Stomach smooth muscle (tissue), 2 donors: ENCODE results near the gene NEURL4.
A peak's percentile ranks its signal among the peaks of the same experiment; 100 is the strongest.
"Not testable (repeated sequence)": the region's sequence is repeated elsewhere in the genome, so short reads cannot be mapped to it uniquely, and the experiment has no call there.

Source experiments
- H3K27ac ChIP-seq: one replicate; pipeline ENCODE4 v1.7.0; 2013; ENCODE audit warnings: mild to moderate bottlenecking, low read length, inconsistent platforms
- H3K27me3 ChIP-seq, 2 donors: one replicate each; pipeline ENCODE4 v1.7.0; 2013; ENCODE audit warnings: low read length in 2 of 2; ENCODE audit not compliant: insufficient read depth in 2 of 2, control insufficient read depth in 1 of 2
- H3K36me3 ChIP-seq, 2 donors: one replicate each; pipeline ENCODE4 v1.7.0; 2013; ENCODE audit warnings: low read length in 2 of 2; ENCODE audit not compliant: control insufficient read depth in 2 of 2, insufficient read depth in 2 of 2
- H3K4me1 ChIP-seq: one replicate; pipeline ENCODE4 v1.7.0; 2013; ENCODE audit warnings: low read length; ENCODE audit not compliant: control insufficient read depth, insufficient read depth
- H3K4me3 ChIP-seq, 2 donors: one replicate each; pipeline ENCODE4 v1.7.0; 2013; ENCODE audit warnings: low read length in 2 of 2
- H3K9ac ChIP-seq, 2 donors: one replicate each; pipeline ENCODE4 v1.7.0; 2013; ENCODE audit warnings: low read length in 2 of 2, mild to moderate bottlenecking in 1 of 2
- H3K9me3 ChIP-seq, 2 donors: one replicate each; pipeline ENCODE4 v1.7.0; 2013; ENCODE audit warnings: low read length in 2 of 2; ENCODE audit not compliant: control insufficient read depth in 2 of 2
- donor health status: healthy.
- donor health status: Pancreatic carcinoma.

The NEURL4 gene

DNA sequence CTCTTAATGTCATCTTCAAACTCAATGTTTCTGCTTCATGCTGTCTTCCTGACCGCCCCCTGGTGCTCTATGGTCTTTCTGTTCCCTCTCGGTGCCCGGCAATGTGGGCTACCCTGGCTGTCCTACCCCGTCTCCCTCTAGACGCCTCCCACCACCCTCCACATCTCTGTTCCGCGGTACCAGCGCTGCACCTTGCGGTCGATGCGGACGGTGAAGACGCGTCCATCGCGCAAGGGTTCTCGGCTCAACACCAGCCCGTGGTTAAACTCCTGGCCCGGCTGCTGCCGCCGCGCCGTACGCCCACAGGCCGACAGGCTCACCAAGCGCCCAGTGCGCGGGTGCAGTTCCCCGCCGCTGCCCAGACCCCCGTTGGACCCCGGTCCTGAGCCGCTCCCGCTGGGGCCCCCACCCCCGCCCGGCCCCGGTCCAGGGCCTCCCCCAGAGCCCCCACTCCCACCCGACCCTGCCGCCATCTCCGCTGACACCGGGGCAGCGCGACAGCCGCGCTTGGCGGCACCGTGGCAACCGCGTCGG lies at the start of gene NEURL4:
Gene NEURL4, minus strand, starts transcription at position 496 of the 534 bp plus-strand sequence. Its CDS starts 23 bp downstream, at position 473.
- H3K27ac ChIP-seq = peak within 1 kb of the TSS; percentile 85
- H3K9me3 ChIP-seq = no peaks in the 10 kb centered on the region
- H3K27me3 ChIP-seq = no peaks in the 10 kb centered on the region
- peaks cover 23% of the 10 kb centered on the region for H3K4me1 ChIP-seq
- peak within 1 kb of the TSS; percentile 86 to 87 for H3K9ac ChIP-seq
- peak within 1 kb of the TSS; percentile 96 to 100 for H3K4me3 ChIP-seq
- H3K36me3 ChIP-seq = peaks cover 13 to 17% of the 10 kb centered on the region in 2 donors

DNA sequence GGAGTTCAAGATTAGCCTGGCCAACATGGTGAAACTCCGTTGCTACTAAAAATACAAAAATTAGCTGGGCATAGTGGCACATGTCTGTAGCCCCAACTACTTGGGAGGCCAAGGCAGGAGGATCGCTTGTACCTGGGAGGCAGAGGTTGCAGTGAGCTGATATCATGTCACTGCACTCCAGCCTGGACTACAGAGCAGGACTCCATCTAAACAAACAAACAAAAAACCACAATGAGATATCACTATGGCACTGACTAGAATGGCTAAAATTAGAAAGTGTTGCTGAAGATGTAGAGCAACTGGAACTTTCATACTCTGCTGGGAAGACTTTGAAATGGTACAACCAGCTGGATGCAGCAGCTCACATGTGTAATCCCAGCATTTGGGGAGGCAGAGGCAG lies 45.2 kb upstream of the NEURL4 start:
- no peaks in the 10 kb centered on the region for H3K9me3 ChIP-seq
- H3K27me3 ChIP-seq = no peaks in the 10 kb centered on the region
- H3K4me3 ChIP-seq = no peak overlapping the region

DNA sequence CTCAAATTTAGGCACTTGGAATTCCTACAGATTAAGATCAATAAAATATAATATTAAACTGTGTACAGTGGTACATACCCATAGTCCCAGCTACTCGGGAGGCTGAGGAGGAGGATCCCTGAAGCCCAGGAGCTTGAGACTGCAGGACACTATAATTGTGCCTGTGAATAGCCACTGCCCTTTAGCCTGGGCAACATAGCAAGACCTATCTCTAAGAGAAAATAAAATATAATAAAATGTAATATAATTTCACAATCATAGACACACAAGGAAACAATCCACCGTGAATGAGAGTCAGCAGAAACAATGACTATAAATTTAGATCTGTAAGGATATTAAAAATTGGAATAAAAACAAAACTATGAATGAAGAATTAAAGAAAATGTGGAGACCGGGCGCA lies 41.7 kb upstream of the NEURL4 start:
- Histone ChIP-seq H3K4me1 (no peaks in the 10 kb centered on the region), H3K27me3 (no peaks in the 10 kb centered on the region), H3K9me3 (no peaks in the 10 kb centered on the region), H3K36me3 (no peaks in the 10 kb centered on the region), H3K4me3 (no peak overlapping the region), H3K9ac (no peak overlapping the region), H3K27ac (no peak overlapping the region)

More for the DNA sequence above, 45.2 kb upstream of the NEURL4 start:
- no peaks in the 10 kb centered on the region for H3K4me1 ChIP-seq
- H3K36me3 ChIP-seq = no peaks in the 10 kb centered on the region
- no peak overlapping the region for H3K9ac ChIP-seq
- H3K27ac ChIP-seq = no peak overlapping the region

DNA sequence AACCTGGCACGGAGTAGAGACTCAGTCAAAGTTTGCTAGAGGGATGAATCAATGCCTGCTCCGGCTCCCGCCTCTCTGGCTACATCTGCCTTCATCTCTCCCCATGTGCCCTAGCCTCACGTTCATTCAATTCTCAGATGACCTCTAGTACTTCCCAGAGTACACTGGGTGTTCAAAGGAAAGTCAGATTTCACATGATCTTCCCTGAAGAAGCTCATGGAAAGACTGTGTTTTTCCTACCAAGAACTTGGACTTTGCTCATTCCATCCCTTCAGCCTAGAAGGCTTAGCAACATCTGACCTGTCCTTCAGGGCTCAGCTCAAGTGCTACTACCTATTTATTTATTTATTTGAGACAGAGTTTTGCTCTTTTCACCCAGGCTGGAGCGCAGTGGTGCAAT lies 40.7 kb upstream of the NEURL4 start:
- Histone ChIP-seq H3K9ac (no peak overlapping the region), H3K9me3 (no peaks in the 10 kb centered on the region), H3K4me3 (no peak overlapping the region), H3K4me1 (no peaks in the 10 kb centered on the region), H3K27ac (no peak overlapping the region), H3K27me3 (no peaks in the 10 kb centered on the region), H3K36me3 (no peaks in the 10 kb centered on the region)

- H3K27me3 ChIP-seq, H3K9me3 ChIP-seq, H3K4me3 ChIP-seq, H3K27ac ChIP-seq, H3K9ac ChIP-seq, H3K4me1 ChIP-seq, H3K36me3 ChIP-seq: not testable (repeated sequence)
These were observed 39.5 kb upstream of the NEURL4 start for GRCh38 chr17:7368599-7368994.

- Histone ChIP-seq H3K4me1 (no peaks in the 10 kb centered on the region), H3K4me3 (no peak overlapping the region), H3K27me3 (no peaks in the 10 kb centered on the region), H3K9ac (no peak overlapping the region), H3K9me3 (no peaks in the 10 kb centered on the region), H3K36me3 (no peaks in the 10 kb centered on the region), H3K27ac (no peak overlapping the region)
These were observed 38.9 kb upstream of the NEURL4 start for GRCh38 chr17:7367918-7368598.

DNA sequence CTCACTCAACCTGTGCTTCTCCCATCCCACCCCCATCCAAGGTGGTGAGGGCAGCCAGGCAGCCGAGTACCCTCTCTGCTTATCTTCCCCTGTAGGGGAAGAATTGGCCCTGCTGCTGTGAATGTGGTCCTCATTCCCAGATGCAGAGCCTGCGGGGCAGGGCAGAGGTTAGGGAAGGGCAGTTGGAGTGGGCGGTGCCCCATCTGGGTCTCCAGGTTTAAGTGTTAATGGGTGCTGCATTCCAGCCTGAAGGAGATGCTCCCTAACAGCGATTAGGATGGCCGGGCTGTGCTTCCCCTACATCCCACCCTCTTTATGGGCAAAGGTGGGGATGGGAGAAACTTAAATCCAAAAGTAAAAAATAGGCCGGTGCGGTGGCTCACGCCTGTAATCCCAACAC lies 37.9 kb upstream of the NEURL4 start:
- Histone ChIP-seq H3K36me3 (no peaks in the 10 kb centered on the region), H3K4me3 (no peak overlapping the region), H3K4me1 (no peaks in the 10 kb centered on the region), H3K9ac (no peak overlapping the region), H3K27me3 (no peaks in the 10 kb centered on the region), H3K27ac (no peak overlapping the region), H3K9me3 (no peaks in the 10 kb centered on the region)

- not testable (repeated sequence) for H3K27me3 ChIP-seq, H3K4me3 ChIP-seq, H3K36me3 ChIP-seq, H3K9ac ChIP-seq, H3K27ac ChIP-seq, H3K4me1 ChIP-seq, H3K9me3 ChIP-seq
These were observed 36.8 kb upstream of the NEURL4 start for GRCh38 chr17:7365963-7366362.

DNA sequence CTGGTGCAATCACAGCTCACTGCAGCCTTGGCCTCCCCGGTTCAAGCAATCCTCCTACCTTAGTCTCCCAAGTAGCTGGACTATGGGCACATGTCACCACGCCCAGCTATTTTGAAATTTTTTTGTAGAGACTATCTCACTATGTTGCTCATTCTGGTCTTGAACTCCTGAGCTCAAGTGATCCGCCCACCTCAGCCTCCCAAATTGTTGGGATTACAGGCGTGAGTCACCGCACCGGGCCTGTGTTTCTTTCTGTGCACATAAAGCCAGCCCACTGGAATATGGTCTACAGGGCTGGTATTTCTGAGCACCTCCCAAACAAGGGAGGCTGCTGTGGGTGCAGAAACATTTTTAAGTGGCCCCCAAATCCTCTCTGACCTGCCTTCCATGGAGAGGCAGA lies 34.2 kb upstream of the NEURL4 start:
- no peaks in the 10 kb centered on the region for H3K27me3 ChIP-seq

GRCh38 chr17:7361906-7362305 lies 32.8 kb upstream of the NEURL4 start:
- Histone ChIP-seq H3K27me3 (no peaks in the 10 kb centered on the region), H3K36me3 (no peaks in the 10 kb centered on the region), H3K9ac (no peak overlapping the region), H3K9me3 (no peaks in the 10 kb centered on the region), H3K4me1 (no peaks in the 10 kb centered on the region), H3K4me3 (no peak overlapping the region), H3K27ac (no peak overlapping the region)

More for the DNA sequence above, 34.2 kb upstream of the NEURL4 start:
- no peak overlapping the region for H3K27ac ChIP-seq
- H3K4me3 ChIP-seq = no peak overlapping the region
- H3K9ac ChIP-seq = no peak overlapping the region
- no peaks in the 10 kb centered on the region for H3K9me3 ChIP-seq
- H3K4me1 ChIP-seq = no peaks in the 10 kb centered on the region
- H3K36me3 ChIP-seq = no peaks in the 10 kb centered on the region

DNA sequence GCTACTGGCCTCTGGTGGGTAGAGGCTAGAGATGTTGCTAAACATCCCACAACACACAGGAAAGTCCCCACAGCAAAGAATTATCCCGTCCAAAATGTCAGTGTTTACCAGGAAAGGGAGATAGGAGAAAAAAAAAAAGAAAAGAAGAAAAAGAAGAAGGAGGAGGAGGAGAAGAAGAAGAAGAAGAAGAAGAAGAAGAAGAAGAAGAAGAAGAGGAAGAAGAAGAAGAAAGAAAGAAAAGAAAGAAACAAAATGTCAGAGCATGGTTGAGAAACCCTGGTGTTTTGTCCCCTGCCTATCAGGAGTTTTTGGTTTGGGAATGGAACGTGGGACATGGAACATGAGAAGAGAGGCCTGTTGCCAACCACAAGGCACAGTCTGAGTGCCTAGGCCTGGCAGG lies 28.2 kb upstream of the NEURL4 start:
- Histone ChIP-seq H3K27ac (no peak overlapping the region), H3K27me3 (peaks cover 0 to 3% of the 10 kb centered on the region in 2 donors), H3K9me3 (no peaks in the 10 kb centered on the region), H3K36me3 (no peaks in the 10 kb centered on the region), H3K4me3 (no peak overlapping the region), H3K4me1 (peaks cover 32% of the 10 kb centered on the region), H3K9ac (no peak overlapping the region)
